Loucy (cell line): Measurements from ENCODE around the gene CAMK2D.

ENCODE experiments used
- H2AFZ ChIP-seq: fragments of 200-600 bp; sonication (generic); 2 replicates; pipeline ENCODE4 v1.6.0; 2016; ENCODE audit warnings: antibody characterized with exemption, mild to moderate bottlenecking, low read length, moderate library complexity
- H3F3A ChIP-seq: fragments of 200-600 bp; 2 replicates; pipeline ENCODE4 v1.6.0; 2016; ENCODE audit warnings: antibody characterized with exemption, low read depth, mild to moderate bottlenecking
- H3K27me3 ChIP-seq: fragments of 200-600 bp; sonication (generic); 2 replicates; pipeline ENCODE4 v1.6.1; 2014; ENCODE audit warnings: low read length, mild to moderate bottlenecking; ENCODE audit not compliant: insufficient read depth, poor library complexity, severe bottlenecking
- H3K36me3 ChIP-seq: fragments of 200-600 bp; sonication (generic); 2 replicates; pipeline ENCODE4 v1.6.1; 2016; ENCODE audit warnings: low read length; ENCODE audit not compliant: insufficient read depth
- H3K4me1 ChIP-seq: fragments of 200-600 bp; sonication (generic); 2 replicates; pipeline ENCODE4 v1.5.1; 2014; ENCODE audit warnings: low read length, mild to moderate bottlenecking; ENCODE audit not compliant: insufficient read depth, poor library complexity, severe bottlenecking
- H3K4me2 ChIP-seq: fragments of 200-600 bp; sonication (generic); 2 replicates; pipeline ENCODE4 v1.6.0; 2014; ENCODE audit warnings: antibody characterized with exemption, low read length, low read depth, mild to moderate bottlenecking; ENCODE audit not compliant: poor library complexity, severe bottlenecking
- H3K4me3 ChIP-seq: fragments of 200-600 bp; sonication (generic); 2 replicates; pipeline ENCODE4 v1.5.1; 2014; ENCODE audit warnings: low read length, mild to moderate bottlenecking, mixed read lengths; ENCODE audit not compliant: poor library complexity, severe bottlenecking
- H3K79me2 ChIP-seq: fragments of 200-600 bp; sonication (generic); 2 replicates; pipeline ENCODE4 v1.6.1; 2014; ENCODE audit warnings: low read length; ENCODE audit not compliant: insufficient read depth
- H3K9ac ChIP-seq: fragments of 200-600 bp; sonication (generic); 2 replicates; pipeline ENCODE4 v1.6.0; 2014; ENCODE audit warnings: mild to moderate bottlenecking, low read depth, low read length, moderate library complexity; ENCODE audit not compliant: poor library complexity, severe bottlenecking
- H3K9me2 ChIP-seq: fragments of 200-600 bp; sonication (generic); replicated peaks from 2 replicates; pipeline ENCODE4 v1.6.1; 2016; ENCODE audit warnings: low read depth, low read length, mixed read lengths
- H3K9me3 ChIP-seq: fragments of 200-600 bp; sonication (generic); 2 replicates; pipeline ENCODE4 v1.6.1; 2014; ENCODE audit warnings: mild to moderate bottlenecking, antibody characterized with exemption, low read length, low read depth; ENCODE audit not compliant: insufficient read depth
- H4K20me1 ChIP-seq: fragments of 200-600 bp; sonication (generic); 2 replicates; pipeline ENCODE4 v1.6.0; 2014; ENCODE audit warnings: antibody characterized with exemption, low read length, mild to moderate bottlenecking; ENCODE audit not compliant: insufficient read depth, poor library complexity, severe bottlenecking
- CTCF ChIP-seq: fragments of 200-600 bp; sonication (generic); conservative IDR thresholded peaks from 2 replicates; pipeline ENCODE4 v1.5.1; 2014; ENCODE audit warnings: mild to moderate bottlenecking, antibody characterized with exemption, low read length
- EZH2phosphoT487 ChIP-seq: fragments of 200-600 bp; IDR thresholded peaks from 2 replicates; pipeline ENCODE4 v1.6.1; 2018; ENCODE audit warnings: antibody characterized with exemption, mild to moderate bottlenecking, moderate library complexity, borderline replicate concordance

CAMK2D gene

GRCh38 chr4:113407409-113407808, 354.1 kb downstream of the CAMK2D start:
- H3K4me1 ChIP-seq, result no peaks in the 10 kb centered on the region
- H3K9me3 ChIP-seq, result no peaks in the 10 kb centered on the region
- no peak overlapping the region for H3K4me3 ChIP-seq
- H3F3A ChIP-seq, result no peaks in the 10 kb centered on the region
- no peaks in the 10 kb centered on the region for H3K36me3 ChIP-seq
- no peaks in the 10 kb centered on the region for H4K20me1 ChIP-seq
- no peaks in the 10 kb centered on the region for H3K27me3 ChIP-seq
- H3K4me2 ChIP-seq, result no peak overlapping the region
- no peaks in the 10 kb centered on the region for H3K9me2 ChIP-seq
- TF ChIP-seq EZH2phosphoT487, result no peak
- no peak overlapping the region for H3K9ac ChIP-seq
- H3K79me2 ChIP-seq, result no peaks in the 10 kb centered on the region
- no peak overlapping the region for H2AFZ ChIP-seq

DNA sequence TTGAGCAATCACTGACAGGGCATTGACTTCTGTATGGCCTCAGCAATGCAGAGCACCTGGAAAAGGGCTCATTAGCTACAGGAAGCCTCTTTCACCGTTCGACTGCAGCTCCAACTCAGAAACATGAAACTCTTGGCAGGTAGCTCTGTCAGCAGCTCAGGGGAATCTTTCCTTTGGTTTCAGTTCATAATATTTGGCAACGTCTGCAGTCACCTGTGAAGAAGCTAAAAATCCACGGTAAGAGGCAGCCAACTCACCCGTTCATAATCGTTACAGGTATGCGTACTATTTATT, 354.9 kb downstream of the CAMK2D start:
- Histone ChIP-seq H2AFZ (no peak overlapping the region), H3K9ac (no peak overlapping the region), H3K4me3 (no peak overlapping the region), H3K27me3 (no peaks in the 10 kb centered on the region), H3K9me3 (no peaks in the 10 kb centered on the region), H3K9me2 (no peaks in the 10 kb centered on the region), H4K20me1 (no peaks in the 10 kb centered on the region), H3K4me1 (no peaks in the 10 kb centered on the region), H3K79me2 (no peaks in the 10 kb centered on the region), H3K4me2 (no peak overlapping the region), H3F3A (no peaks in the 10 kb centered on the region), H3K36me3 (no peaks in the 10 kb centered on the region)
- no peak for TF ChIP-seq CTCF
- no peak for TF ChIP-seq EZH2phosphoT487

GRCh38 chr4:113405874-113406722, 355.4 kb downstream of the CAMK2D start:
- Histone ChIP-seq H3K4me1 (no peaks in the 10 kb centered on the region), H3K4me3 (no peak overlapping the region)

More at GRCh38 chr4:113405874-113406722, 355.4 kb downstream of the CAMK2D start:
- TF ChIP-seq CTCF (no peak), EZH2phosphoT487 (no peak)
- Histone ChIP-seq H3K27me3 (no peaks in the 10 kb centered on the region), H3F3A (no peaks in the 10 kb centered on the region), H4K20me1 (no peaks in the 10 kb centered on the region), H3K9me2 (no peaks in the 10 kb centered on the region), H3K36me3 (no peaks in the 10 kb centered on the region), H3K4me2 (no peak overlapping the region), H3K9me3 (no peaks in the 10 kb centered on the region), H3K9ac (no peak overlapping the region), H2AFZ (no peak overlapping the region), H3K79me2 (no peaks in the 10 kb centered on the region)
